Testis (tissue), 2 donors: Measurements from ENCODE around the gene FAM185A.

ENCODE experiments used
- CTCF ChIP-seq, 3 experiments: fragments of 450-650 bp in 2 of 3; fragments of 200-600 bp in 1 of 3; sonication (generic) in 1 of 3; IDR thresholded peaks; one replicate each; pipeline ENCODE4 v1.5.1; 2016 to 2019; ENCODE audit warnings: antibody characterized with exemption in 3 of 3, mild to moderate bottlenecking in 2 of 3, moderate library complexity in 1 of 3
- POLR2A ChIP-seq: fragments of 450-650 bp; IDR thresholded peaks from one replicate; pipeline ENCODE4 v1.6.1; 2017; ENCODE audit warnings: antibody characterized with exemption, mild to moderate bottlenecking, moderate library complexity

- TF ChIP-seq POLR2A (no peak), CTCF (IDR thresholded peaks at IDR 0.05) (no peak)
Observed at GRCh38 chr7:102832674-102833073, 83.9 kb downstream of the FAM185A start.
